GM04503 (cell line): Measurements from ENCODE around the gene C2CD4C.
"Not testable (repeated sequence)": the region's sequence is repeated elsewhere in the genome, so short reads cannot be mapped to it uniquely, and the experiment has no call there.

Source experiments
- DNase-seq: peaks from one replicate; pipeline ENCODE4 v3.0.0-alpha.2; 2012; ENCODE audit warnings: low read depth

Gene C2CD4C

DNA sequence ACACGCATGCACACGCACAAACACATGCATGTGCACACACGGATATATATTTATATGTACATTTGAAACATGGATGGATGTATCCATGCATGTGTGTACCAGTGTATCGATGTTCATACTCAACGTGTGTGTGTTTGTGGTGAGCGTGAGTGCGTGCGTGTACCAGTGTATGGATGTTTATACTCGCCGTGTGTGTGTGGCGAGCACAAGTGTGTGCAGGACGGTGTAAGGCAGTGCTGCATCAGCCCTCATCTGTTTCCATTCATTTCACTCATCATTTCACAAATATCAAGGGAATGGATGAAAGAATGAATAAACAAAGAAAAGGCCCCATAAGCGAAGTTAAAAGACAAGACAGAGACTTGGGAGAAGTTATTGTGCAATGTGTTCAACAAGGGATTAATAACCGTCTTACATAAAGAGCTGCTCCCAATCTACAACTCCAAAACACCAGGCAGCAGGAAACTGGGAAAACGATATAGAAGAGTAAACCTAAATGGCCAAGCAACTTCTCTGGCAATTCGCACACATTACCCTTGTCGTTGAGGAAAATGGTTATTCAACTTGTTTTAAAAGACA lies 42.7 kb downstream of the C2CD4C start:
- no peak for DNase-seq

DNA sequence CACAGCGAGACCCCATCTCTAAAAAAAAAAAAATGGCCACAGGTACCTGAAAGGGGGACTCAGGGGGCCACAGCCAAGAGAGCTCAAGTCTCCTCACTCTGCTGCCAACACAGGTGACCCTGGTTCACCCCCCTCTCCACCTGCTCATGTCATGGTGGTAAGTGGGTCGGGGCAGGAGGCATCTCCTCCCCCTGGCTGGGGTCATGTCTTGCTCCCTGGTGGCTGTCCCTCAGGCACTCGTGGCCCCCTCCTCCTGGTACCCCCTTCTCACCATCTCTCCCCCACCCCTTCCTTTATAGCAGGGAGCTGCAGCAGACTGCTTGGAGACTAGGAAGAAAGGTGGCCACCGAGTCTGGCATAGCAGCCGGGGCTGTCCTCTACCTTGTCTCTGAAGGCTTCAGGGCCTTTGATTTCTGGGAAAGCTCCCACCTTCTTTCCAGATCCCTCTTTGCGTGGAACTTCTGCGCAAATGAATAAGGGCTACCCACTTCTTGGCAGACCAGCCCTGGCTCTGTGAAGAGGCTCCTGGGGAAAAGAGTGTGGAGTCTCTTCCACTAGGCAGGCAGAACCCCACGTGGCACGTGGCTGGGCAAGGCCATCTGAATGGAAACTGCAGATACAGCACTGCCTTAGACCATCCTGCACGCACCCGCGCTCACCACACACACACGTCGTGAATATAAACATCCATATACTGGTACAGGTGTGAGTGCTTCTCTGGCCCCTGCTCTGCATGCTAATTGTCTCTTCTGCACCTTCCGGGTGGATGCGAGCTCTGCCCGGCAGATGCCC lies 44.3 kb downstream of the C2CD4C start:
- DNase-seq: no peak

DNA sequence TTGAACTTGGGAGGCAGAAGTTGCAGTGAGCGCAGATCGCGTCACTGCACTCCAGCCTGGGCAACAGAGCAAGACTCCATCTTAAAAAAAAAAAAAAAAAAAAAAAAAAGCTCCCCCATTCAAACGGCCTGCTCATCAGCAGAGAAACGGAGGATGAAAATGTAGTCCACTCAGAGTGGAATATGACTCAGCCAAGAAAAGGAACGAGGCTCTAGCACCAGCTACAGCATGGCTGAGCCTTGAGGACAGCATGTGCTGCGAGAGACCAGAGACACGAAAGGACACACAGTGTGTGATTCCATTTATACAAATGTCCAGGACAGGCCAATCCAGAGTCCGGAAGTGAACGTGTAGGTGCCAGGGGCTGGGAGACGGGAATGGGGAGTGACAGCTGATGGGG lies 46.3 kb downstream of the C2CD4C start:
- no peak for DNase-seq

DNA sequence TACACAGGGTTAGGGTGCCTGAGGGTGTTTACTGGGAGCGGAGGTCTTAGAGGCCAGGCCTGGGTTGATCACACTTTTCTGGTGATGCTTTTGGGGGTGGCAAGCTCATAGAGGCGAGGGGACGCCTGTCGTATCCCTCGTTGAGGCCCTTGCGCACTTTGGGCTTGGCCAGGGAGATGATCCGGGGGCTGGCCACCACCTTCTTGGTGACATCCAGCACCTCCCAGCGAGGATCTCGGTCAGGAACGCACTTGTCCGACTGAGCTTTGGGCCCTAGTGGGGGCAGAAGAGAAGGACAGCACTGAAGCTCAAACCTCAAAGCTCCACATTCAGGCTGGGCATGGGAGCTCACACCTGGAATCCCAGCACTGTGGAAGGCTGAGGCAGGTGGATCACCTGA lies 46.8 kb downstream of the C2CD4C start:
- DNase-seq: no peak

DNA sequence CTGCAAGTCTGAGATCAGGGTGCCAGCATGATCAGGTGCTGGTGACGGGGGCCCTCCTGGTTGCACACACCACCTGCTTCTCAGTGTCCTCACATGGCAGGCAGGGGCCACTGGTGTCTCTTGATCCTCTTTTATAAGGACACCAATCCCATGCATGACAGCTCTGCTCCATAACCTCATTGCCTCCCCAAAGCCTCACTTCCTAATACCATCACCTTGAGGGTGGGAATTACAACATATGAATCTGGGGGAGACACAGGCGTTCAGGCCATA lies 49.4 kb downstream of the C2CD4C start:
- DNase-seq: no peak

DNA sequence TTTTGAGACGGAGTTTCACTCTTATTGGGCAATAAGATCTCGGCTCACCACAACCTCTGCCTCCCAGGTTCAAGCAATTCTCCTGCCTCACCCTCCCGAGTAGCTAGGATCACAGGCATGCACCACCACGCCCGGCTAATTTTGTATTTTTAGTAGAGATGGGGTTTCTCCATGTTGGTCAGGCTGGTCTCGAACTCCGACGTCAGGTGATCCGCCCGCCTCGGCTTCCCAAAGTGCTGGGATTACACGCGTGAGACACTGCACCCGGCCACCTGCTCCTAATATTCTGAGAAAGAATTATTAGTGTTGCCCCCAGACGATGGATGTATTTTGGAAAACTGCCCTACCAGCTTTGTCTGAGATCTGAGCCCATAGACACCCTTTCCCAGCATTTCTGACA lies 53.4 kb downstream of the C2CD4C start:
- not testable (repeated sequence) for DNase-seq
